Activated CD8-positive, alpha-beta memory T cell treated with anti-CD3 and anti-CD28 coated beads for 24 hours (primary cell): ENCODE results near the gene NBPF19.
"Not testable (repeated sequence)": the region's sequence is repeated elsewhere in the genome, so short reads cannot be mapped to it uniquely, and the experiment has no call there.

Experiments used
- DNase-seq: peaks from one replicate; pipeline ENCODE4 v3.0.0-alpha.2; 2020

Gene NBPF19, protein sequence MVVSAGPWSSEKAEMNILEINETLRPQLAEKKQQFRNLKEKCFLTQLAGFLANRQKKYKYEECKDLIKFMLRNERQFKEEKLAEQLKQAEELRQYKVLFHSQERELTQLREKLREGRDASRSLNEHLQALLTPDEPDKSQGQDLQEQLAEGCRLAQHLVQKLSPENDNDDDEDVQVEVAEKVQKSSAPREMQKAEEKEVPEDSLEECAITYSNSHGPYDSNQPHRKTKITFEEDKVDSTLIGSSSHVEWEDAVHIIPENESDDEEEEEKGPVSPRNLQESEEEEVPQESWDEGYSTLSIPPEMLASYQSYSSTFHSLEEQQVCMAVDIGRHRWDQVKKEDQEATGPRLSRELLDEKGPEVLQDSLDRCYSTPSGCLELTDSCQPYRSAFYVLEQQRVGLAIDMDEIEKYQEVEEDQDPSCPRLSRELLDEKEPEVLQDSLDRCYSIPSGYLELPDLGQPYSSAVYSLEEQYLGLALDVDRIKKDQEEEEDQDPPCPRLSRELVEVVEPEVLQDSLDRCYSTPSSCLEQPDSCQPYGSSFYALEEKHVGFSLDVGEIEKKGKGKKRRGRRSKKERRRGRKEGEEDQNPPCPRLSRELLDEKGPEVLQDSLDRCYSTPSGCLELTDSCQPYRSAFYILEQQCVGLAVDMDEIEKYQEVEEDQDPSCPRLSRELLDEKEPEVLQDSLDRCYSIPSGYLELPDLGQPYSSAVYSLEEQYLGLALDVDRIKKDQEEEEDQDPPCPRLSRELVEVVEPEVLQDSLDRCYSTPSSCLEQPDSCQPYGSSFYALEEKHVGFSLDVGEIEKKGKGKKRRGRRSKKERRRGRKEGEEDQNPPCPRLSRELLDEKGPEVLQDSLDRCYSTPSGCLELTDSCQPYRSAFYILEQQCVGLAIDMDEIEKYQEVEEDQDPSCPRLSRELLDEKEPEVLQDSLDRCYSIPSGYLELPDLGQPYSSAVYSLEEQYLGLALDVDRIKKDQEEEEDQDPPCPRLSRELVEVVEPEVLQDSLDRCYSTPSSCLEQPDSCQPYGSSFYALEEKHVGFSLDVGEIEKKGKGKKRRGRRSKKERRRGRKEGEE (N-terminal part only)

DNA sequence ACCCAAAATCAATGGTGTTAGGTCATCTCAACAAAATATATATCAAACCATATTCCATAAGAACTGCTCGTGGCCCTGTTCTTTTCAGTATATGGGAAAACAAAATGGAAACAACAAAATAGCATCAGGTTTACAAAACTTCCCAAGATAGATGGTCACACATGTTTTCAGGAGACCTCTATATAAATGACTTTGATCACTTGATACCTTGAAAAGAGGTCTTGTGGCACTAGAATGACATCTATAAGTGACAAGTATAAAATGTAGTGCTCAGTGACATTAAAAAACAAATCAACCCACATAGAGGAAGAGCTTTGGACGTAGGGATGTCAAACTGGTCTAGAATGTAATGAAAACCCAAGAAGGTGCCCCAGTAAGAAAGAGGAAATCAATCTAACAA, at the start of gene NBPF19:
NBPF19 (plus strand) TSS at position 301 of the 400 bp plus-strand sequence. CDS start 888 bp downstream, outside the sequence.
- not testable (repeated sequence) for DNase-seq

DNA sequence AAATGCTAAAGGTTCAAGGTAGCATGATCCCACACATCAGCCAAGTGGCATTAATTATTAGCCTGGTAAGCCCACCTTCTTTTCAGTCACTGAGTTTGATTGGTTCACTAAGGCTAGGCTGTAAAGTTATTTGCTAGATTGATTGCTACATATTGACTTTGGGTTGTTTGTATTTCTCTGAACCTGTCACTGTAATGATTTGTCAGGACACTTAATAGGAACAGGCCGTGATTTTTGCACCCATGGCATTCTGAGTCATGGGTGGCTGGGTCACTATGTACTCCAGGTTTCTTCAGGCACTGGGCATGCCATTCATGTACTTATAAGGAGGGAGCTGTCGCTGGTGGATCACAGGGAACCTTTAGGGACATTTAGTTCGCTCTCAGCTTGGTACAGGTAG, 46.5 kb upstream of the NBPF19 start:
- not testable (repeated sequence) for DNase-seq

DNA sequence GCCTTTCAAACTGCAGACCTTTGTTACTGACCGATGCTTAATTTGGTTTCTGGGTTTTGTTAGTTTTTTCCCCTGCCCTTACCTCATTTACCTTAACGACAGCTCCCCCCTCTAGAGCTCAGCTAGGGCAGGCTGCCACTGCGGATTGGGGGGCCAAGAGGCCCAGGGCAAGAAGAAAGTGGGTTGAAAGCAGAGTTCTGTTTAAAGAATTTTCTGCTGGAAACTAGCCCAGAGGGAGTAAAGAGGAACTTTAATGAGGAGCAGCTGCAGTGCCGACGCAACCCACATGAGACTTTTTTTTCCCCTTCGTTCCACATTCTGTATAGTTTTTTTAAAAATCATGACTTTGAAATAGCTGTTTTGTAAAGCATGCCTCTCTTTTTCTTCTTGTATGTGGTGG, 29.4 kb upstream of the NBPF19 start:
- not testable (repeated sequence) for DNase-seq

DNA sequence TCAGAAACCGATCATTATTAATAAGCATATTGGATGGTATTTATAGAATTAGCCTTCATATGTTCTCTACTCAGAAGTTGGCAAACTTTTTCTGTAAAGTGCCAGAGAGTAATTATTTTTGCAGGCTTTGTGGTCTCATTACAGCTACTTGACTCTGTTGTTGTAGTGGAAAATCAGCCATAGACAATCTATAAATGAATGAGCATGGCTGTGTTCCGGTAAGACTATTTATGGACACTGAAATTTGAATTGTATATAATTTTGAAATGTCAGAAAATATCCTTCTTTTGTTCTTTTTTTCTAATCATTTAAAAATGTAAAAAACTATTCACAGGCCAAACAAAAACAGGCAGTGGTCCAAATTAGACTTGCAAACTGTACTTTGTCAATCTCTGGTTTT, 22.6 kb upstream of the NBPF19 start:
- DNase-seq, result not testable (repeated sequence)

DNA sequence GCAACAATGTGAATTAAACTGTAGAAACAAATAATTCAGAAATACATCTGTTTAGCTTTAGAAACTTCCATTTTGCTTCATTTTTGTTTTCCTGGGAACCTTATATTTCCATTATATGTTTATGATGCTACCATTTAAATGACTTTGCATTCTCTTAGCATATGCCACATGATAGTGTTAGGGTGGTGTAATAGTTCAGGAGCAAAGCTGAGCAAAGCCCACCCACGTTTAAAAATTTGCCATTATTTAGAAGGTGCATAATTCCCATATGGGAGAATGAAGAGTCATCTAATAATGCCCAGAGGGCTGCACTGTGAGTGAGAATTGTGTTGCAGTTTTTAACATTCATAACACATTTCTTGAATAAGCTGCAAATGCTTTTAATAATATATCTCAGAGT, 22.2 kb upstream of the NBPF19 start:
- not testable (repeated sequence) for DNase-seq

DNA sequence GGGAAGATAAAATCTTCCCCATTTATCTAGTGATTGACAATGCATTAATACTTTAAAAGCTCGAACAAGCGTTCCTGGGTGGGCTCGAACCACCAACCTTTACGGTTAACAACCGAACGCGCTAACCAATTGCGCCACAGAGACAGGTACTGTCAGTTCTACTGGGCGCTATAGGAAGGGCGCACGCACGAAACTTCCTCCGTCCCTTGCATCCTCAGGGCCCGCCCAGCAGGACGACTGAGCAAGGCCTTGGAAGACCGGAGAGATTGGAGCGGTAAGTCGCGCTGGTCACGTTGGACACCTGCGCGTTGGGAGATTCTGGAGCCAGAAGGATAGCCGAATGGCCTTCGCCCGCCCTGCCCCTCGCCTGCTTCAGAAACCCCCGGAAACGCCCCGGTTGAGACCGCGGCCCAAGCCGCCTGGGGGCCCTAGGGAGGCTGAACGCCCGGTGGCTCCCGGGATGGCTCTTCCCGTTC, 83.5 kb downstream of the NBPF19 start:
- peak; percentile 90 for DNase-seq

DNA sequence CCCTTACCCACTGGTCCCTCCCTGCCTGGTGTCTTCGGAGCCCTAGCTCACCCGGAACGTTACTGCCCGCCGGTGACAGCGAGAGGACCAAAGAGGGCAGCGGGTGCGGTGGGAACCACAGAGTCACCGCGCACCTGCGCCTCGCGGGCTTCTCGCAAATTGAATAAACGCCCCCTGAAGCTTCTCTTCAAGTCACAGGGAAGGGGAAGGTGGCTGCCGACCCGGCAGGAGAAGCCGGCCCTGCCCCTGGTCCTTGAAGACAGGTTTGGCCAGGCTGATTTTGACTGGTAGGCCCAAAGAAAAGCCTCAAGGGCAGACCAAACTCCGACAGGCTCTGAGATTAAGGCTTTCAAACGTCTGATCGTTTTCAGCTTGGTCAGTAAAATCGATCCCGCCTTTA, 87.0 kb downstream of the NBPF19 start:
- DNase-seq, result peak; percentile 58

DNA sequence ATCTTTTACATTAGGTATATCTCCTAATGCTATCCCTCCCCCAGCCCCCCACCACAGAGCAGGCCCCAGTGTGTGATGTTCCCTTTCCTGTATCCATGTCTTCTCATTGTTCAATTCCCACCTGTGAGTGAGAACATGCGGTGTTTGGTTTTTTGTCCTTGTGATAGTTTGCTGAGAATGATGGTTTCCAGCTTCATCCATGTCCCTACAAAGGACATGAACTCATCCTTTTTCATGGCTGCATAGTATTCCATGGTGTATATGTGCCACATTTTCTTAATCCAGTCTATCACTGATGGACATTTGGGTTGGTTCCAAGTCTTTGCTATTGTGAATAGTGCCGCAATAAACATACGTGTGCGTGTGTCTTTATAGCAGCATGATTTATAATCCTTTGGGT, 90.6 kb downstream of the NBPF19 start:
- DNase-seq, result not testable (repeated sequence)

DNA sequence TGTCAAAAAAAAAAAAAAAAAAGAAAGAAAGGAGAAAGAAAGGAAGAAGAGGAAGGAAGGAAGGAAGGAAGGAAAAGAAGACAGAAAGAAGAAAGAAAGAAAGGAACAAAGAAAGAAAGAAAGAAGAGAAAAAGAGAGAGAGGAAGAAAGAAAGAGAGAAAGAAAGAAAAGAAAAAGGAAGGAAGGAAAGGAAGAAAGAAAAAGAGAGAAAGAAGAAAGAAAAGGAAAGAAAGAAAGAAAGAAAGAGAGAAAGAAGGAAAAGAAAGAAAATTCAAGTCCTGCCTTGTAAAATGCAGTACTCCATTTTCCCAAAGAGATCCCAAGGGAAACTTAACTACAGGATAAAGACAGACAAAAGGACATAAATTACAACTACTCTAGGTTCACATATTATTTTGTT, 97.9 kb downstream of the NBPF19 start:
- not testable (repeated sequence) for DNase-seq

DNA sequence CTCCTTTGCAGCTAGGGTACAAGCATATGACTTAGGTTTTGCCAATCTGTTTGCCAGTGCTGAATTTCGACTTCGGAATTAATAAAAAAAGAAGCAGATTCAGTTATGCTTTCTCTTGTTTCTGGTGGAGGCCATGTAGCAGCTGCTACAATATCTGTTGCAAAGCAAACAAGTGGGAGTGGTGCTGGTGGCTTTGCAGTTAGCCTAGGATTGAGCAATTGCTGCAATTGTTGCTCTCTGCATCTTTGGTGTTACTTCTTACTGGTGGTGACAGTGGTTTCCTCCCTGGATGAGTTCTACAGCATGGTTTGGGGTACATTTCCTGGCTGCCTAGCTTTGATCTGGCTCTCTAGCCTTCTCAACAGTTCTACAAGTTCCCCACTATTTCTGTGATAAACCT, 110.7 kb downstream of the NBPF19 start:
- DNase-seq, result peak; percentile 68
